ENCODE data around the gene SDR39U1. TPM values are rescaled to one million over a fixed set of nuclear protein-coding genes. Genes with fewer than 3 reads are reported as not detected.

The SDR39U1 gene
- total and polyA plus RNA-seq, 10 of the 15 experiments (the other 5 are each of a cell fraction or from before 2014, with no cell fraction given), result 14.0 to 89.3 (median 42.2) TPM

- TF ChIP-seq ZNF622 (IDR thresholded peaks at IDR 0.05), result no peak
- TF ChIP-seq DPF2 (IDR thresholded peaks at IDR 0.05), result no peak
- TF ChIP-seq STAT3 (IDR thresholded peaks at IDR 0.05; ENCODE audit: low read depth, low read length), result no peak
- TF ChIP-seq IKZF1 (conservative IDR thresholded peaks at IDR 0.05), result no peak
- TF ChIP-seq E2F4 (IDR thresholded peaks at IDR 0.05; ENCODE audit: low read depth, low read length), result no peak
- no peak for TF ChIP-seq PBX3 (IDR thresholded peaks at IDR 0.05; ENCODE audit: insufficient replicate concordance, low read depth, low read length)
- TF ChIP-seq NFXL1 (IDR thresholded peaks at IDR 0.05; ENCODE audit: borderline replicate concordance), result no peak
- TF ChIP-seq ZNF207 (IDR thresholded peaks at IDR 0.05; ENCODE audit: borderline replicate concordance), result no peak
- TF ChIP-seq FOXM1 (IDR thresholded peaks at IDR 0.05; ENCODE audit: low read depth, low read length), result no peak
- no peak for TF ChIP-seq ELK1 (IDR thresholded peaks at IDR 0.05; ENCODE audit: low read depth, low read length)
- TF ChIP-seq RUNX3 (IDR thresholded peaks at IDR 0.05; ENCODE audit: low read length), result peak; percentile 31; the same call in 1 of the 2 replicates
- no peak for TF ChIP-seq ZNF274 (IDR thresholded peaks at IDR 0.05; ENCODE audit: insufficient read depth, insufficient read length)
- no peak for TF ChIP-seq E2F8 (IDR thresholded peaks at IDR 0.05; ENCODE audit: low read depth, partially characterized antibody)
- no peak for TF ChIP-seq ZNF24 (IDR thresholded peaks at IDR 0.05)
- no peak for TF ChIP-seq ZBTB4 (CRISPR knock-in tag; IDR thresholded peaks at IDR 0.05)
- no peak for TF ChIP-seq MEF2B (IDR thresholded peaks at IDR 0.05; ENCODE audit: partially characterized antibody, poor library complexity, severe bottlenecking)
- no peak for TF ChIP-seq CREM (IDR thresholded peaks at IDR 0.05; ENCODE audit: low read depth)
- no peak for TF ChIP-seq SUPT20H (IDR thresholded peaks at IDR 0.05; ENCODE audit: borderline replicate concordance, control insufficient read depth, low read depth, low read length)
- TF ChIP-seq YY1 (IDR thresholded peaks at IDR 0.05; ENCODE audit: low read depth, low read length), result no peak
Measured at GRCh38 chr14:24436355-24437019, 6.1 kb downstream of the SDR39U1 start (continued).
